ENCODE measurements around the gene LIME1. TPM values are rescaled to one million over a fixed set of nuclear protein-coding genes. Genes with fewer than 3 reads are reported as not detected.

Gene LIME1
- polyA plus RNA-seq, 3 donors = 0.39 to 8.8 (median 0.62) TPM

DNA sequence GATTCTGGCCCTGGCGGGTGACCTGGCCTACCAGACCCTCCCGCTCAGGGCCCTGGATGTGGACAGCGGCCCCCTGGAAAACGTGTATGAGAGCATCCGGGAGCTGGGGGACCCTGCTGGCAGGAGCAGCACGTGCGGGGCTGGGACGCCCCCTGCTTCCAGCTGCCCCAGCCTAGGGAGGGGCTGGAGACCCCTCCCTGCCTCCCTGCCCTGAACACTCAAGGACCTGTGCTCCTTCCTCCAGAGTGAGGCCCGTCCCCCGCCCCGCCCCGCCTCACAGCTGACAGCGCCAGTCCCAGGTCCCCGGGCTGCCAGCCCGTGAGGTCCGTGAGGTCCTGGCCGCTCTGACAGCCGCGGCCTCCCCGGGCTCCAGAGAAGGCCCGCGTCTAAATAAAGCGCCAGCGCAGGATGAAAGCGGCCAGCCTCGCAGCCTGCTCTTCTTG is 2.2 kb downstream of the LIME1 start:
- peaks cover 0 to 4% (median 0%) of the 10 kb centered on the region in 7 donors for H3K9me3 Mint-ChIP-seq
- peaks cover 22 to 33% of the 10 kb centered on the region in 2 donors for H3K36me3 ChIP-seq (replicated peaks in 1 of 2; ENCODE audit: control insufficient read depth in 1 of 2, insufficient read depth in 2 of 2, low read length in 2 of 2)
- TF ChIP-seq, protein P1, sequence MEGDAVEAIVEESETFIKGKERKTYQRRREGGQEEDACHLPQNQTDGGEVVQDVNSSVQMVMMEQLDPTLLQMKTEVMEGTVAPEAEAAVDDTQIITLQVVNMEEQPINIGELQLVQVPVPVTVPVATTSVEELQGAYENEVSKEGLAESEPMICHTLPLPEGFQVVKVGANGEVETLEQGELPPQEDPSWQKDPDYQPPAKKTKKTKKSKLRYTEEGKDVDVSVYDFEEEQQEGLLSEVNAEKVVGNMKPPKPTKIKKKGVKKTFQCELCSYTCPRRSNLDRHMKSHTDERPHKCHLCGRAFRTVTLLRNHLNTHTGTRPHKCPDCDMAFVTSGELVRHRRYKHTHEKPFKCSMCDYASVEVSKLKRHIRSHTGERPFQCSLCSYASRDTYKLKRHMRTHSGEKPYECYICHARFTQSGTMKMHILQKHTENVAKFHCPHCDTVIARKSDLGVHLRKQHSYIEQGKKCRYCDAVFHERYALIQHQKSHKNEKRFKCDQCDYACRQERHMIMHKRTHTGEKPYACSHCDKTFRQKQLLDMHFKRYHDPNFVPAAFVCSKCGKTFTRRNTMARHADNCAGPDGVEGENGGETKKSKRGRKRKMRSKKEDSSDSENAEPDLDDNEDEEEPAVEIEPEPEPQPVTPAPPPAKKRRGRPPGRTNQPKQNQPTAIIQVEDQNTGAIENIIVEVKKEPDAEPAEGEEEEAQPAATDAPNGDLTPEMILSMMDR (IDR thresholded peaks at IDR 0.05) = no peak
- H2AFZ ChIP-seq (ENCODE audit: insufficient read depth, low read depth, low read length, poor library complexity, severe bottlenecking) = no peak overlapping the region
- intact Hi-C loops (cut with micrococcal nuclease) = loop anchor here (5.0 kb wide), 2 partner anchors 96 to 166 kb away; partner anchors contain the start of gene HELZ2 (in 1 of the 2)
- peaks cover 6 to 27% of the 10 kb centered on the region in 2 donors for H3K36me3 Mint-ChIP-seq
- H3K9me3 ChIP-seq (replicated peaks in 1 of 2; ENCODE audit: control insufficient read depth in 1 of 2, insufficient read depth in 1 of 2, low read length in 2 of 2) = no peaks in the 10 kb centered on the region
- H3K27me3 ChIP-seq (ENCODE audit: control insufficient read depth in 2 of 2, insufficient read depth in 2 of 2, low read length in 2 of 2) = peaks cover 8 to 26% of the 10 kb centered on the region in 2 donors
- H3K4me3 ChIP-seq (replicated peaks in 1 of 3; ENCODE audit: low read depth in 2 of 3, low read length in 3 of 3) = peak overlapping the region in 2 of 3 experiments; percentile 26 to 75
- peaks cover 21% of the 10 kb centered on the region for H3K4me1 Mint-ChIP-seq
- H3K4me1 ChIP-seq (ENCODE audit: control insufficient read depth in 1 of 2, insufficient read depth in 2 of 2, low read length in 2 of 2) = peaks cover 35 to 47% of the 10 kb centered on the region in 2 donors
- H3K79me2 ChIP-seq (ENCODE audit: insufficient read depth, low read length) = peaks cover 7% of the 10 kb centered on the region
- H3K4me2 ChIP-seq (replicated peaks; ENCODE audit: extremely low read depth, low read length, poor library complexity, severe bottlenecking) = peak overlapping the region; percentile 91
- H3K4me3 Mint-ChIP-seq = peak overlapping the region; percentile 37 to 62
- DNase-seq = peak; percentile 14 to 40 (median 32)
- peaks cover 56% of the 10 kb centered on the region for H4K20me1 ChIP-seq (ENCODE audit: insufficient read depth, low read length)
- H3K27ac ChIP-seq (ENCODE audit: low read depth in 1 of 2, low read length in 2 of 2) = no peak overlapping the region
- peak overlapping the region; percentile 49 for H3K9ac ChIP-seq (ENCODE audit: insufficient read depth, low read length, poor library complexity, severe bottlenecking)
- 12% methylated on average over 25 of the region's 26 CpGs for WGBS (ENCODE audit: insufficient coverage)
- H3K27ac Mint-ChIP-seq = no peak overlapping the region
- H3K27me3 Mint-ChIP-seq (ENCODE audit: low read depth in 3 of 3) = peaks cover 17 to 37% (median 25%) of the 10 kb centered on the region in 3 donors

DNA sequence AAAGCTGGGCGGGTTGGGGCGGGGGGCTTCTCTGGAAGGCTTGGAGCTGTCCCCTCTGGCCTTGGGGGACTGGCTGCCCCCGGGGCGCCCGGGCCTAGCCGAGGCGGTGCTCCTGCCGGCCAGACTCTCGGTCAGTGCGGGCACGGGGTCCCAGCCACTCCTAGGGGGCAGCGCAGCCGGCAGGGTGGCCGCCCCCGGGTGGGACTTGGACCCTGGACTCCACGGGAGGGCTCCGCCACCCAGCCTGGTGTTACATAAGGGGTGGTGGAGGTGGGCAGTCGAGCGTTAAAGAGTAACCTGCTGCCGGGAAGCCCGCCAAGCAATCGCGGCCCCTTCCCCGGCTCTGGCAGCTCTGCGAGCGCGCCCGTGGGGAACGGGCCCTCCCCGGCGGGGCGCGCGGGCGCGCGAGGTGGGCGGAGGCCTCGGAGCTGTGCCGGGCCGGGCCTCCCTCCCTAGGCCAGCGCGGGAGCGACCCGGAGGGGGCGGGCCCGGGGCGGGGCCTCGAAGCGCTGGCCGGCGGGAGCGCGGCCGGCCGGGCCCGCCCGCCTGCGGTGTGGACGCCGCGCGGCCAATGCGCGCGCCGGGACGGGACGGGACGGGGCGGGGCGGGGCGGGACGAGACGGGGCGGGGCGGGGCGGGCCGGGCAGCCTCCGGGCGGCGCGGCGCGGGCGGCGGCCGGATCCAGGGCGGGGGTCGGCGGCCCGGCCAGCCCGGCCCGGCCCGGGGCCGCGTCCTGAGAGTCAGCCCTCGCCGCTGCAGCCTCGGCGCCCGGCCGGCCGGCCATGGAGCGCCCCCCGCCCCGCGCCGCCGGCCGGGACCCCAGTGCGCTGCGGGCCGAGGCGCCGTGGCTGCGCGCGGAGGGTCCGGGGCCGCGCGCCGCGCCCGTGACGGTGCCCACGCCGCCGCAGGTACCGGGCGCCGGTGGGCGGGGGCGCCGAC is 2.9 kb downstream of the LIME1 start, which contains the start of gene SLC2A4RG:
Gene SLC2A4RG, plus strand, starts transcription at position 647 of the 940 bp plus-strand sequence. Its CDS starts 137 bp downstream, at position 784.
- peaks cover 0 to 4% (median 0%) of the 10 kb centered on the region in 7 donors for H3K9me3 Mint-ChIP-seq

More for the DNA sequence above, 2.9 kb downstream of the LIME1 start, which contains the start of gene SLC2A4RG:
- Histone ChIP-seq H4K20me1 (ENCODE audit: insufficient read depth, low read length) (peaks cover 49% of the 10 kb centered on the region), H3K79me2 (ENCODE audit: insufficient read depth, low read length) (peaks cover 7% of the 10 kb centered on the region), H3K27me3 (ENCODE audit: control insufficient read depth in 2 of 2, insufficient read depth in 2 of 2, low read length in 2 of 2) (peaks cover 8 to 26% of the 10 kb centered on the region in 2 donors), H3K36me3 (replicated peaks in 1 of 2; ENCODE audit: control insufficient read depth in 1 of 2, insufficient read depth in 2 of 2, low read length in 2 of 2) (peaks cover 15 to 28% of the 10 kb centered on the region in 2 donors), H3K4me3 (replicated peaks in 1 of 3; ENCODE audit: low read depth in 2 of 3, low read length in 3 of 3) (peak within 1 kb of the TSS; percentile 58 to 83 (median 59)), H3K9me3 (replicated peaks in 1 of 2; ENCODE audit: control insufficient read depth in 1 of 2, insufficient read depth in 1 of 2, low read length in 2 of 2) (no peaks in the 10 kb centered on the region), H2AFZ (ENCODE audit: insufficient read depth, low read depth, low read length, poor library complexity, severe bottlenecking) (peak within 1 kb of the TSS; percentile 78), H3K4me1 (ENCODE audit: control insufficient read depth in 1 of 2, insufficient read depth in 2 of 2, low read length in 2 of 2) (peaks cover 35 to 47% of the 10 kb centered on the region in 2 donors), H3K4me2 (replicated peaks; ENCODE audit: extremely low read depth, low read length, poor library complexity, severe bottlenecking) (peak within 1 kb of the TSS; percentile 93), H3K9ac (ENCODE audit: insufficient read depth, low read length, poor library complexity, severe bottlenecking) (peak within 1 kb of the TSS; percentile 61), H3K27ac (ENCODE audit: low read depth in 1 of 2, low read length in 2 of 2) (peak within 1 kb of the TSS; percentile 26 to 36)
- H3K27me3 Mint-ChIP-seq (ENCODE audit: low read depth in 3 of 3) = peaks cover 17 to 37% (median 25%) of the 10 kb centered on the region in 3 donors
- DNase-seq = peak; percentile 62 to 71 (median 71)
- intact Hi-C loops (cut with micrococcal nuclease) = loop anchor here (2.0 to 5.0 kb wide), 5 partner anchors 31 to 167 kb away; partner anchors contain the start of genes ABHD16B (in 1 of the 2), HELZ2 (in 1 of the 2), RTEL1 (in 1 of the 2) and ZGPAT (in 1 of the 2)
- peaks cover 21% of the 10 kb centered on the region for H3K4me1 Mint-ChIP-seq
- TF ChIP-seq, protein P1 (IDR thresholded peaks at IDR 0.05) = no peak
- under 1% methylated on average over 128 of the region's 136 CpGs for WGBS (ENCODE audit: insufficient coverage)
- H3K27ac Mint-ChIP-seq = peak within 1 kb of the TSS in 1 of 7 donors; percentile 36
- peak within 1 kb of the TSS; percentile 62 to 71 for H3K4me3 Mint-ChIP-seq
- H3K36me3 Mint-ChIP-seq = peaks cover 8 to 20% of the 10 kb centered on the region in 2 donors
